Stimulated activated CD4-positive, alpha-beta T cell treated with anti-CD3 and anti-CD28 coated beads, TNF-alpha, amount 100 ng/mL, for 48 hours (primary cell): ENCODE measurements around the gene UCKL1.
"Not testable (repeated sequence)": the region's sequence is repeated elsewhere in the genome, so short reads cannot be mapped to it uniquely, and the experiment has no call there.

Experiments
- DNase-seq, 3 donors: peaks; one replicate each; pipeline ENCODE4 v3.0.0-alpha.2; 2020; ENCODE audit warnings: low read depth in 3 of 3

UCKL1 gene

GRCh38 chr20:63942969-63943807, 13.0 kb downstream of the UCKL1 start:
- no peak for DNase-seq

GRCh38 chr20:63942250-63942951, 13.8 kb downstream of the UCKL1 start:
- DNase-seq = peak in 1 of 3 donors; percentile 57

- DNase-seq = peak in 2 of 3 donors; percentile 58 to 62
Observed at GRCh38 chr20:63941282-63942081, 14.7 kb downstream of the UCKL1 start.

- DNase-seq = no peak
Observed at GRCh38 chr20:63940472-63941266, 15.5 kb downstream of the UCKL1 start.

- DNase-seq = no peak
Observed at GRCh38 chr20:63940071-63940471, 16.1 kb downstream of the UCKL1 start.

GRCh38 chr20:63939061-63939935, 16.9 kb downstream of the UCKL1 start:
- no peak for DNase-seq

- no peak for DNase-seq
Observed at GRCh38 chr20:63937596-63937995, 18.6 kb downstream of the UCKL1 start.

GRCh38 chr20:63935447-63935846, 20.8 kb downstream of the UCKL1 start:
- no peak for DNase-seq

GRCh38 chr20:63934271-63935068, 21.7 kb downstream of the UCKL1 start:
- no peak for DNase-seq

- no peak for DNase-seq
Observed at GRCh38 chr20:63933646-63934045, 22.6 kb downstream of the UCKL1 start.

GRCh38 chr20:63932606-63933160, 23.5 kb downstream of the UCKL1 start:
- no peak for DNase-seq

- no peak for DNase-seq
Observed at GRCh38 chr20:63931735-63932134, 24.5 kb downstream of the UCKL1 start.

GRCh38 chr20:63930971-63931553, 25.2 kb downstream of the UCKL1 start:
- no peak for DNase-seq

- DNase-seq = not testable (repeated sequence)
Observed at GRCh38 chr20:63929473-63929883, 26.7 kb downstream of the UCKL1 start.

GRCh38 chr20:63929071-63929470, 27.1 kb downstream of the UCKL1 start:
- DNase-seq = no peak

GRCh38 chr20:63926298-63926697, 29.9 kb downstream of the UCKL1 start:
- DNase-seq = no peak

- DNase-seq = no peak
Observed at GRCh38 chr20:63924241-63924640, 32.0 kb downstream of the UCKL1 start.

GRCh38 chr20:63923651-63924050, 32.6 kb downstream of the UCKL1 start:
- DNase-seq = no peak

GRCh38 chr20:63920226-63920625, 36.0 kb downstream of the UCKL1 start:
- DNase-seq = no peak
